SU-DHL-6 (cell line): Measurements from ENCODE around the gene FBH1.

Source experiments
- H2AFZ ChIP-seq: fragments of 200-600 bp; sonication (generic); 2 replicates; pipeline ENCODE4 v1.6.1; 2014; ENCODE audit warnings: low read depth, mild to moderate bottlenecking, moderate library complexity, mixed read lengths, antibody characterized with exemption, low read length; ENCODE audit not compliant: severe bottlenecking
- H3F3A ChIP-seq: fragments of 200-600 bp; shearing (Covaris generic); 2 replicates; pipeline ENCODE4 v1.6.0; 2016; ENCODE audit warnings: antibody characterized with exemption, mild to moderate bottlenecking; ENCODE audit not compliant: insufficient read depth
- H3K27ac ChIP-seq: fragments of 200-600 bp; sonication (generic); 2 replicates; pipeline ENCODE4 v1.5.1; 2016; ENCODE audit warnings: low read depth, mild to moderate bottlenecking, low read length, moderate library complexity, mixed read lengths
- H3K27me3 ChIP-seq: fragments of 200-600 bp; sonication (generic), shearing (Covaris generic); 2 replicates; pipeline ENCODE4 v1.6.0; 2014; ENCODE audit warnings: mild to moderate bottlenecking, low read length
- H3K36me3 ChIP-seq: fragments of 200-600 bp; sonication (generic); 2 replicates; pipeline ENCODE4 v1.6.1; 2014; ENCODE audit warnings: mild to moderate bottlenecking, low read length, mixed read lengths
- H3K4me2 ChIP-seq: fragments of 300-600, 200-600 bp; shearing (Covaris generic), sonication (generic); 2 replicates; pipeline ENCODE4 v1.6.0; 2014; ENCODE audit warnings: low read length, low read depth, mild to moderate bottlenecking; ENCODE audit not compliant: poor library complexity, severe bottlenecking
- H3K4me3 ChIP-seq: fragments of 200-600 bp; sonication (generic); 2 replicates; pipeline ENCODE4 v1.5.1; 2014; ENCODE audit warnings: antibody characterized with exemption, low read length, mild to moderate bottlenecking, mixed read lengths; ENCODE audit not compliant: insufficient read depth, poor library complexity, severe bottlenecking
- H3K79me2 ChIP-seq: fragments of 200-600 bp; sonication (generic); 2 replicates; pipeline ENCODE4 v1.6.1; 2014; ENCODE audit warnings: mild to moderate bottlenecking, low read length, moderate library complexity; ENCODE audit not compliant: insufficient read depth
- H3K9ac ChIP-seq: fragments of 200-600 bp; sonication (generic); 2 replicates; pipeline ENCODE4 v1.7.0; 2014; ENCODE audit warnings: mild to moderate bottlenecking, low read length
- H3K9me2 ChIP-seq: fragments of 200-600 bp; sonication (generic); replicated peaks from 2 replicates; pipeline ENCODE4 v1.6.1; 2014; ENCODE audit warnings: low read length; ENCODE audit not compliant: insufficient read depth
- H3K9me3 ChIP-seq: fragments of 200-600 bp; sonication (generic); 2 replicates; pipeline ENCODE4 v1.6.1; 2014; ENCODE audit warnings: low read length, mixed read lengths; ENCODE audit not compliant: insufficient read depth
- H4K20me1 ChIP-seq: fragments of 200-600 bp; sonication (generic); 2 replicates; pipeline ENCODE4 v1.6.1; 2014; ENCODE audit warnings: low read depth, mild to moderate bottlenecking, antibody characterized with exemption, low read length, moderate library complexity, mixed read lengths
- EZH2phosphoT487 ChIP-seq: fragments of 200-600 bp; sonication (generic), shearing (Covaris generic); conservative IDR thresholded peaks from 2 replicates; pipeline ENCODE4 v1.6.1; 2018; ENCODE audit warnings: mild to moderate bottlenecking, antibody characterized with exemption, low read length, moderate library complexity, mixed read lengths
- TF ChIP-seq, protein P1 (sequence below): fragments of 200-600 bp; sonication (generic); IDR thresholded peaks from one replicate; pipeline ENCODE4 v1.5.1; 2017; ENCODE audit warnings: antibody characterized with exemption, mild to moderate bottlenecking, low read length, moderate library complexity; ENCODE audit not compliant: insufficient read depth, poor library complexity, severe bottlenecking

Gene FBH1

DNA sequence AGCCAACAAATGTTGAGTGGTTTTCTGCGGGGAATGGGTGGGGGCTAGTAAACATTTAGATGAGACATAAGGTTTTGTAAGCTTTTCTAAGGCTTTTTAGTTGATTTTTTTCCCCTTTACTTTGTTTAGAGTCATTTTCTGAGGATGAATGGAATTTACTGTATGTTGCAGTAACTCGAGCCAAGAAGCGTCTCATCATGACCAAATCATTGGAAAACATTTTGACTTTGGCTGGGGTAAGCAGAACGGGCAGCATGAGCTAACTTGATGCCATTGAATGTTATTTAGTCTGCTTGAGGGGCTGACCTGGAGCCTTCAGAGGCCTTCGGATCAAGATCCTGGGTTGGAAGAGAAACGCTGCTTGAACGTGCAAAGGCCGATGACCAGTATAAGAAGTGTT is 37.3 kb downstream of the FBH1 start:
- Histone ChIP-seq H3K27me3 (no peaks in the 10 kb centered on the region), H3K4me3 (no peak overlapping the region), H3K9me2 (no peaks in the 10 kb centered on the region), H3K27ac (no peak overlapping the region), H3K36me3 (peaks cover 5% of the 10 kb centered on the region; the same call in 1 of the 2 replicates), H3K9me3 (no peaks in the 10 kb centered on the region), H3K4me2 (no peak overlapping the region), H3K79me2 (no peaks in the 10 kb centered on the region), H3F3A (no peaks in the 10 kb centered on the region), H2AFZ (no peak overlapping the region), H4K20me1 (no peaks in the 10 kb centered on the region), H3K9ac (no peak overlapping the region)
- TF ChIP-seq, protein P1, sequence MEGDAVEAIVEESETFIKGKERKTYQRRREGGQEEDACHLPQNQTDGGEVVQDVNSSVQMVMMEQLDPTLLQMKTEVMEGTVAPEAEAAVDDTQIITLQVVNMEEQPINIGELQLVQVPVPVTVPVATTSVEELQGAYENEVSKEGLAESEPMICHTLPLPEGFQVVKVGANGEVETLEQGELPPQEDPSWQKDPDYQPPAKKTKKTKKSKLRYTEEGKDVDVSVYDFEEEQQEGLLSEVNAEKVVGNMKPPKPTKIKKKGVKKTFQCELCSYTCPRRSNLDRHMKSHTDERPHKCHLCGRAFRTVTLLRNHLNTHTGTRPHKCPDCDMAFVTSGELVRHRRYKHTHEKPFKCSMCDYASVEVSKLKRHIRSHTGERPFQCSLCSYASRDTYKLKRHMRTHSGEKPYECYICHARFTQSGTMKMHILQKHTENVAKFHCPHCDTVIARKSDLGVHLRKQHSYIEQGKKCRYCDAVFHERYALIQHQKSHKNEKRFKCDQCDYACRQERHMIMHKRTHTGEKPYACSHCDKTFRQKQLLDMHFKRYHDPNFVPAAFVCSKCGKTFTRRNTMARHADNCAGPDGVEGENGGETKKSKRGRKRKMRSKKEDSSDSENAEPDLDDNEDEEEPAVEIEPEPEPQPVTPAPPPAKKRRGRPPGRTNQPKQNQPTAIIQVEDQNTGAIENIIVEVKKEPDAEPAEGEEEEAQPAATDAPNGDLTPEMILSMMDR: no peak
- TF ChIP-seq EZH2phosphoT487: no peak

DNA sequence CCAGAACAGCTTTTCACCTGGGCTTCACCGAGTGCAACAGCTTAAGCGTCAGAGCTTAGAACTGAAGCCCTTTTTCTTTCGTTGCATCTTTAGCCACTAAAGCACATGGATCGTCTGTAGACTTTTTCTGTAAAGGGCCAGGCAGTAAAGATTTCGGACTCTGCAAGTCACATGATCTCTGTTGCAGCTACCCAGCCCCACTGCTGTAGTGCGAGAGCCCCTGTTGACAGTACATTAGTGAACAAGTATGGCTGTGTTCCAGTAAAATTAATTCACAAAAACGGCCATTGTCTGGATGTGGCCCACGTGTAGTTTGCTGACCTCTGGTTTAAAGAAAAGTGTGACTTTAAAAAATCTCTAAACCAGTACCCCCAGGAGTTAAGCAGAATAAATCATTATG is 39.4 kb downstream of the FBH1 start:
- H3K36me3 ChIP-seq: peaks cover 5% of the 10 kb centered on the region; the same call in 1 of the 2 replicates
- H3K4me3 ChIP-seq: no peak overlapping the region
- H3K9me3 ChIP-seq: no peaks in the 10 kb centered on the region
- H3K4me2 ChIP-seq: no peak overlapping the region
- H3K27ac ChIP-seq: no peak overlapping the region
- H4K20me1 ChIP-seq: no peaks in the 10 kb centered on the region
- no peak overlapping the region for H2AFZ ChIP-seq
- H3F3A ChIP-seq: no peaks in the 10 kb centered on the region
- no peaks in the 10 kb centered on the region for H3K27me3 ChIP-seq
- H3K79me2 ChIP-seq: no peaks in the 10 kb centered on the region
- H3K9me2 ChIP-seq: no peaks in the 10 kb centered on the region
- H3K9ac ChIP-seq: no peak overlapping the region
- TF ChIP-seq, protein P1: no peak
- no peak for TF ChIP-seq EZH2phosphoT487

DNA sequence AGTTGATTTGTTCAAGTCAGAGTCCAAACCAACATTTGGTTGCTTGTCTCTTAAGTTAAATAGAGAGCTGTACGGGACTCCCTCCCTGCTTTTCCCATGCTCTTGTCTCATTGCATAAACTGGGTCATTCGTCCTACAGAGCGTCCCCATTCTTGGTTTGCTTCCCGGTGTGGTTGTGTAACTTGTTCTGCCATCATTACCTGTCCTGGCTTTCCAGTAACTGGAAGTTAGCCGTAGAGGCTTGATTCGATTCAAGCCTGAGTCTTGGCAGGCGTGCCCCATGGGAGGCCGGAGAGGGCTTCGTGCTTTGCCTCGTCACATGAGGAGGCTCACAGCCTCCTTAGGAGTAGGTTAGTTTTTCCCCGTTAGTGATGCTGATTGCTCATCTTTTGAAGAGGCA is 40.2 kb downstream of the FBH1 start:
- Histone ChIP-seq H2AFZ (no peak overlapping the region), H3K9ac (no peak overlapping the region), H3K9me2 (no peaks in the 10 kb centered on the region), H4K20me1 (no peaks in the 10 kb centered on the region), H3K9me3 (no peaks in the 10 kb centered on the region), H3K27me3 (no peaks in the 10 kb centered on the region), H3K4me3 (no peak overlapping the region), H3K36me3 (peaks cover 5% of the 10 kb centered on the region; the same call in 1 of the 2 replicates), H3K27ac (no peak overlapping the region), H3F3A (no peaks in the 10 kb centered on the region), H3K79me2 (no peaks in the 10 kb centered on the region), H3K4me2 (no peak overlapping the region)
- no peak for TF ChIP-seq EZH2phosphoT487
- TF ChIP-seq, protein P1: no peak

DNA sequence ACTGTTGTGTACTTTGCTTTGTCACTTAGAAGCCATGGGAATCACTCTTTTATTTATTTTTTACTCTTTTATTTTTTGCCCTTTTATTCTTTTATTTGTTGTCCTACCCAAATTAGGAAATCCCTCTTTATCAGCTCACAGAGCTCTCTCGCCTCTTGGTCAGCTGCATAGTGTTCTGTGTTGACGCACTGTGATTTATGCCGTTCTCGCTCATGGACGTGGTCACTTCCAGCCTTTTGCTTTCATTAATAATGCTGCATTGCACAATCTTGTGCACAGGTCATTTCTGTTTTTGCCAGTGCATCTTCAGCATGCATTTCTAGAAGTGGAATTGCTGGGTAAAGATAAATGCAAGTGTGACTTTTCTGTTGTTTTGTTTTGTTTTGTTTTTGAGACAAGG is 42.3 kb downstream of the FBH1 start:
- H3K9me3 ChIP-seq: no peaks in the 10 kb centered on the region
- H3K79me2 ChIP-seq: no peaks in the 10 kb centered on the region
- no peaks in the 10 kb centered on the region for H4K20me1 ChIP-seq
- peaks cover 5% of the 10 kb centered on the region; the same call in 1 of the 2 replicates for H3K36me3 ChIP-seq
- no peak overlapping the region for H2AFZ ChIP-seq
- H3K9ac ChIP-seq: no peak overlapping the region
- H3F3A ChIP-seq: no peaks in the 10 kb centered on the region
- TF ChIP-seq, protein P1: no peak
- no peak for TF ChIP-seq EZH2phosphoT487
- no peaks in the 10 kb centered on the region for H3K27me3 ChIP-seq
- H3K27ac ChIP-seq: no peak overlapping the region
- no peak overlapping the region for H3K4me2 ChIP-seq
- H3K9me2 ChIP-seq: no peaks in the 10 kb centered on the region
- no peak overlapping the region for H3K4me3 ChIP-seq
